Right atrium auricular region (tissue), 2 donors: ENCODE results near the gene PMF1. TPM values are rescaled to one million over a fixed set of nuclear protein-coding genes. Genes with fewer than 3 reads are reported as not detected.

Source experiments
- DNase-seq: peaks from one replicate; pipeline ENCODE4 v3.0.0-alpha.2; 2019; ENCODE audit warnings: low spot score
- H3K27ac ChIP-seq, 2 donors: fragments of 200-600 bp; sonication (generic); 1 replicate in 1 of 2; 2 replicates in 1 of 2; pipeline ENCODE4 v1.5.1; 2016 to 2019
- H3K27me3 ChIP-seq, 2 donors: fragments of 200-600 bp; sonication (generic); one replicate each; pipeline versions ENCODE4 v1.5.1 to v1.6.0; 2017 to 2019
- H3K36me3 ChIP-seq: fragments of 200-600 bp; sonication (generic); one replicate; pipeline ENCODE4 v1.5.1; 2016
- H3K4me1 ChIP-seq, 2 donors: fragments of 200-600 bp; sonication (generic); one replicate each; pipeline versions ENCODE4 v1.5.1 to v1.6.0; 2017 to 2019
- H3K4me3 ChIP-seq, 2 donors: fragments of 200-600 bp; sonication (generic); 1 replicate in 1 of 2; 2 replicates in 1 of 2; pipeline ENCODE4 v1.5.1; 2017 to 2019; ENCODE audit warnings: mild to moderate bottlenecking in 1 of 2, moderate library complexity in 1 of 2
- H3K9me3 ChIP-seq, 2 donors: fragments of 200-600 bp; sonication (generic); one replicate each; pipeline ENCODE4 v1.5.1; 2019
- total RNA-seq, 2 donors: library from RNA; depleted of rRNA; stranded (reverse); fragments of >200 nt; gene quantifications; one replicate each; pipeline ENCODE4 v1.1.0, GENCODE V29; 2016
- TF ChIP-seq, protein P1 (sequence below), 2 donors: fragments of 200-600 bp; sonication (generic); IDR thresholded peaks; one replicate each; pipeline ENCODE4 v1.5.1; 2019; ENCODE audit warnings: antibody characterized with exemption in 2 of 2

The PMF1 gene
- total RNA-seq, 2 donors from 2014 or later: 81.8 to 88.3 TPM

DNA sequence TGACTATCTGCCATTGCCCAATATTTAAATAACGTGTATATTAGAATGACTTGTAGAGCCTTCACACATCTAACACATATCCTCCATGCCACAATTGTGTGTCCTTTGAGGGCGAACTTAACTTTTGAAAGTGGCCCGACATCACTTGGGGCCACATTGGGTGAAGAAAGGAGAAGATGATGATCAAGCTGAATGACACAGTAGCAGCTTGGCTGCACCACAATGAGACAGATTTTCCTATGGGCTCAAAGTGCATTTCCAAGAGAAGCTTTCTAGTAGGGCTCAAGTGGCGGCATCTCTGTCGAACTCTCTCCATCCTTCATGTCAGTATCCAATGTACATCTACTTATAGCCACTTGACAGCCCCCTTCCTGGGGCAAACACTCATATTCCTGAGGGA lies 25.4 kb downstream of the PMF1 start:
- H3K36me3 ChIP-seq: peaks cover 58% of the 10 kb centered on the region
- no peaks in the 10 kb centered on the region for H3K27me3 ChIP-seq
- H3K27ac ChIP-seq: no peak overlapping the region
- no peaks in the 10 kb centered on the region for H3K4me1 ChIP-seq
- no peaks in the 10 kb centered on the region for H3K9me3 ChIP-seq
- no peak for DNase-seq
- TF ChIP-seq, protein P1, sequence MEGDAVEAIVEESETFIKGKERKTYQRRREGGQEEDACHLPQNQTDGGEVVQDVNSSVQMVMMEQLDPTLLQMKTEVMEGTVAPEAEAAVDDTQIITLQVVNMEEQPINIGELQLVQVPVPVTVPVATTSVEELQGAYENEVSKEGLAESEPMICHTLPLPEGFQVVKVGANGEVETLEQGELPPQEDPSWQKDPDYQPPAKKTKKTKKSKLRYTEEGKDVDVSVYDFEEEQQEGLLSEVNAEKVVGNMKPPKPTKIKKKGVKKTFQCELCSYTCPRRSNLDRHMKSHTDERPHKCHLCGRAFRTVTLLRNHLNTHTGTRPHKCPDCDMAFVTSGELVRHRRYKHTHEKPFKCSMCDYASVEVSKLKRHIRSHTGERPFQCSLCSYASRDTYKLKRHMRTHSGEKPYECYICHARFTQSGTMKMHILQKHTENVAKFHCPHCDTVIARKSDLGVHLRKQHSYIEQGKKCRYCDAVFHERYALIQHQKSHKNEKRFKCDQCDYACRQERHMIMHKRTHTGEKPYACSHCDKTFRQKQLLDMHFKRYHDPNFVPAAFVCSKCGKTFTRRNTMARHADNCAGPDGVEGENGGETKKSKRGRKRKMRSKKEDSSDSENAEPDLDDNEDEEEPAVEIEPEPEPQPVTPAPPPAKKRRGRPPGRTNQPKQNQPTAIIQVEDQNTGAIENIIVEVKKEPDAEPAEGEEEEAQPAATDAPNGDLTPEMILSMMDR (IDR thresholded peaks at IDR 0.05): no peak
- no peak overlapping the region for H3K4me3 ChIP-seq

DNA sequence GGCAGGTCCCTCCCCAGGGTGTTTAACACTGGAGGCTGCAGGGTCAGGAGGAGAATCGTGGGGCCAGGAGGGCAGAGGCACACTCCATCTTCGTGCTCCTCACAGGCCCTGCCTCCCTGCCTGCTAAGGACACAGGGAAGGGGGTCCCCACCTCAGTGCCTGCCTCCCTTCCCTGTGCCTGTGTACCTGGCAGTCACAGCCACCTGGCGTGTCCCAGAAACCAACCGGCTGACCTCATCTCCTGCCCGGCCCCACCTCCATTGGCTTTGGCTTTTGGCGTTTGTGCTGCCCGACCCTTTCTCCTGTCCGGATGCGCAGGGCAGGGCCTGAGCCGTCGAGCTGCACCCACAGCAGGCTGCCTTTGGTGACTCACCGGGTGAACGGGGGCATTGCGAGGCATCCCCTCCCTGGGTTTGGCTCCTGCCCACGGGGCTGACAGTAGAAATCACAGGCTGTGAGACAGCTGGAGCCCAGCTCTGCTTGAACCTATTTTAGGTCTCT lies 28.6 kb downstream of the PMF1 start:
- TF ChIP-seq, protein P1 (IDR thresholded peaks at IDR 0.05): no peak
- Histone ChIP-seq H3K36me3 (peaks cover 35% of the 10 kb centered on the region), H3K9me3 (no peaks in the 10 kb centered on the region), H3K4me3 (no peak overlapping the region), H3K27ac (no peak overlapping the region), H3K4me1 (peaks cover 0 to 12% of the 10 kb centered on the region in 2 donors), H3K27me3 (no peaks in the 10 kb centered on the region)
- no peak for DNase-seq

DNA sequence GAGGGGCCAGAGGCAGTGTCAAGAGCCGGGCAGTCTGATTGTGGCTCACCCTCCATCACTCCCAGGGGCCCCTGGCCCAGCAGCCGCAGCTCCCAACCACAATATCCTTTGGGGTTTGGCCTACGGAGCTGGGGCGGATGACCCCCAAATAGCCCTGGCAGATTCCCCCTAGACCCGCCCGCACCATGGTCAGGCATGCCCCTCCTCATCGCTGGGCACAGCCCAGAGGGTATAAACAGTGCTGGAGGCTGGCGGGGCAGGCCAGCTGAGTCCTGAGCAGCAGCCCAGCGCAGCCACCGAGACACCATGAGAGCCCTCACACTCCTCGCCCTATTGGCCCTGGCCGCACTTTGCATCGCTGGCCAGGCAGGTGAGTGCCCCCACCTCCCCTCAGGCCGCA lies 29.1 kb downstream of the PMF1 start, which contains the start of gene BGLAP:
BGLAP (plus strand) TSS at position 259 of the 400 bp plus-strand sequence; CDS start at position 307, 48 bp downstream.
- Histone ChIP-seq H3K4me3 (no peak within 1 kb of the TSS), H3K27me3 (no peaks in the 10 kb centered on the region), H3K27ac (no peak within 1 kb of the TSS), H3K9me3 (no peaks in the 10 kb centered on the region), H3K36me3 (peaks cover 30% of the 10 kb centered on the region), H3K4me1 (peaks cover 0 to 18% of the 10 kb centered on the region in 2 donors)
- TF ChIP-seq, protein P1 (IDR thresholded peaks at IDR 0.05): no peak
- no peak for DNase-seq

DNA sequence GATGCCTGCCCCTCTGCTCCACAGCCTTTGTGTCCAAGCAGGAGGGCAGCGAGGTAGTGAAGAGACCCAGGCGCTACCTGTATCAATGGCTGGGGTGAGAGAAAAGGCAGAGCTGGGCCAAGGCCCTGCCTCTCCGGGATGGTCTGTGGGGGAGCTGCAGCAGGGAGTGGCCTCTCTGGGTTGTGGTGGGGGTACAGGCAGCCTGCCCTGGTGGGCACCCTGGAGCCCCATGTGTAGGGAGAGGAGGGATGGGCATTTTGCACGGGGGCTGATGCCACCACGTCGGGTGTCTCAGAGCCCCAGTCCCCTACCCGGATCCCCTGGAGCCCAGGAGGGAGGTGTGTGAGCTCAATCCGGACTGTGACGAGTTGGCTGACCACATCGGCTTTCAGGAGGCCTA lies 29.9 kb downstream of the PMF1 start:
- H3K4me3 ChIP-seq: no peak overlapping the region
- peaks cover 22% of the 10 kb centered on the region for H3K36me3 ChIP-seq
- no peaks in the 10 kb centered on the region for H3K27me3 ChIP-seq
- peaks cover 0 to 26% of the 10 kb centered on the region in 2 donors for H3K4me1 ChIP-seq
- no peaks in the 10 kb centered on the region for H3K9me3 ChIP-seq
- DNase-seq: no peak
- no peak overlapping the region for H3K27ac ChIP-seq
- TF ChIP-seq, protein P1 (IDR thresholded peaks at IDR 0.05): no peak

DNA sequence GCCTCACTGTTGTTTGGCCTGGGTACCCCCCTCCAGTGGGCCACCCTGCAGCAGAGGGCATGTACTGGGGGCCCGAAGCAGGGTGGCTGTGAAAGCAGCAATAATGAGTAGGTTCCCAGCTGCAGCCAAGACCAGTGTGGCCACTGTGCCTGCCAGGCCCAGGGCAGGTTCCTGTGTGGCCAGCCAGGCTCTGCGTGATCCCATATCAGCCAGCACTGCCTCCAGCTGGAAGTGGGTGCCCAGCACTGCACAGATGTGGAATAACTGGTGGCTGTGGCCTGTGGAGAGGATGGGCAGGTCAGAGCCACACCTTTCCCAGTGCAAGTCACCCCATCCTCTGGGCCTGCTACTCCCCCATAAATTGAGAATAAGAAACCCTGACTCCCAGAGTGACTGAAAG lies 31.3 kb downstream of the PMF1 start:
- no peak overlapping the region for H3K4me3 ChIP-seq
- DNase-seq: no peak
- H3K4me1 ChIP-seq: peaks cover 0 to 31% of the 10 kb centered on the region in 2 donors
- TF ChIP-seq, protein P1 (IDR thresholded peaks at IDR 0.05): no peak
- H3K9me3 ChIP-seq: no peaks in the 10 kb centered on the region
- H3K36me3 ChIP-seq: peaks cover 11% of the 10 kb centered on the region
- no peaks in the 10 kb centered on the region for H3K27me3 ChIP-seq
- H3K27ac ChIP-seq: no peak overlapping the region

DNA sequence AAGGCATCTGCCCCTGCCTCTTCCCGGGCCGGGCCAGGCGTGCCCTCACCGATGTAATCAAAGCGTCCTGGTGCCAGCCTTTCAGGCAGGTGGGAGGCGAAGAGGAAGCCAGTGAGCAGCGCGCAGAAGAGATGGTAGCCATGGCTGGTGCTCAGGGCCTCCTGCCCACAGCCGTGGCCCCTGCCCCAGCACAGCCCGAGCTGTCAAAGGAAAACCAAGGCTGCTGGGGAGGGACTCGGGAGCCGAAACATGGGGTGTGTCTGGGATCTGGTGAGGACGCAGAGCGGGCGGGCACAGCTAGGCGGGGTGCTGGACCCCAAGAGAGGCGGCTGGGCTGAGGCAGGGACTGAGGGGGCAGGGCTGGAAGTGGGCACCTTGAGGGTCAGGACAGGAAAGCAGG lies 31.9 kb downstream of the PMF1 start:
- Histone ChIP-seq H3K27ac (no peak overlapping the region), H3K4me3 (no peak overlapping the region), H3K9me3 (no peaks in the 10 kb centered on the region), H3K4me1 (peaks cover 0 to 33% of the 10 kb centered on the region in 2 donors), H3K36me3 (peaks cover 11% of the 10 kb centered on the region), H3K27me3 (no peaks in the 10 kb centered on the region)
- DNase-seq: no peak
- TF ChIP-seq, protein P1 (IDR thresholded peaks at IDR 0.05): no peak
